HG03196 (cell line): ENCODE measurements around the gene TESPA1.
A peak's percentile ranks its signal among the peaks of the same experiment; 100 is the strongest.
"Not testable (repeated sequence)": the region's sequence is repeated elsewhere in the genome, so short reads cannot be mapped to it uniquely, and the experiment has no call there.

Experiments used
- ATAC-seq: cut with Tn5 transposase; IDR thresholded peaks from one replicate; pipeline ENCODE4 v1.9.1; 2021; ENCODE audit not compliant: unreplicated experiment

TESPA1 gene

GRCh38 chr12:54949073-54949711 is 35.4 kb downstream of the TESPA1 start:
- ATAC-seq = no peak

- no peak for ATAC-seq
Observed at GRCh38 chr12:54948171-54948570, 36.4 kb downstream of the TESPA1 start.

- no peak for ATAC-seq
Observed at GRCh38 chr12:54945082-54945481, 39.5 kb downstream of the TESPA1 start.

GRCh38 chr12:54943292-54943691 is 41.3 kb downstream of the TESPA1 start:
- ATAC-seq = not testable (repeated sequence)

- no peak for ATAC-seq
Observed at GRCh38 chr12:54941659-54942058, 42.9 kb downstream of the TESPA1 start.

- ATAC-seq = no peak
Observed at GRCh38 chr12:54940727-54941315, 43.7 kb downstream of the TESPA1 start.

GRCh38 chr12:54937929-54938328 is 46.6 kb downstream of the TESPA1 start:
- no peak for ATAC-seq

- ATAC-seq = no peak
Observed at GRCh38 chr12:54937376-54937775, 47.2 kb downstream of the TESPA1 start.

GRCh38 chr12:54936736-54937135 is 47.8 kb downstream of the TESPA1 start:
- ATAC-seq = no peak

- ATAC-seq = peak; percentile 95
Observed at GRCh38 chr12:54935235-54935951, 49.2 kb downstream of the TESPA1 start.

GRCh38 chr12:54934419-54934818 is 50.1 kb downstream of the TESPA1 start:
- no peak for ATAC-seq

GRCh38 chr12:54933376-54933775 is 51.2 kb downstream of the TESPA1 start:
- ATAC-seq = peak; percentile 46

GRCh38 chr12:54932691-54933090 is 51.9 kb downstream of the TESPA1 start:
- no peak for ATAC-seq

- no peak for ATAC-seq
Observed at GRCh38 chr12:54932038-54932437, 52.5 kb downstream of the TESPA1 start.

- ATAC-seq = no peak
Observed at GRCh38 chr12:54929998-54930397, 54.6 kb downstream of the TESPA1 start.

GRCh38 chr12:54926246-54926645 is 58.3 kb downstream of the TESPA1 start:
- no peak for ATAC-seq

GRCh38 chr12:54924972-54925707 is 59.4 kb downstream of the TESPA1 start:
- ATAC-seq = no peak

GRCh38 chr12:54917001-54917488 is 67.5 kb downstream of the TESPA1 start:
- no peak for ATAC-seq
